22Rv1 (cell line): ENCODE results near the gene UNC79.

Experiments
- ZFX ChIP-seq: fragments of 450-650 bp; IDR thresholded peaks from 2 replicates; pipeline ENCODE4 v1.6.1; 2017; ENCODE audit warnings: antibody characterized with exemption, borderline replicate concordance
- TF ChIP-seq, protein P1 (sequence below): fragments of 450-650 bp; IDR thresholded peaks from 2 replicates; pipeline ENCODE4 v1.5.1; 2017; ENCODE audit warnings: mild to moderate bottlenecking

- TF ChIP-seq, protein P1, sequence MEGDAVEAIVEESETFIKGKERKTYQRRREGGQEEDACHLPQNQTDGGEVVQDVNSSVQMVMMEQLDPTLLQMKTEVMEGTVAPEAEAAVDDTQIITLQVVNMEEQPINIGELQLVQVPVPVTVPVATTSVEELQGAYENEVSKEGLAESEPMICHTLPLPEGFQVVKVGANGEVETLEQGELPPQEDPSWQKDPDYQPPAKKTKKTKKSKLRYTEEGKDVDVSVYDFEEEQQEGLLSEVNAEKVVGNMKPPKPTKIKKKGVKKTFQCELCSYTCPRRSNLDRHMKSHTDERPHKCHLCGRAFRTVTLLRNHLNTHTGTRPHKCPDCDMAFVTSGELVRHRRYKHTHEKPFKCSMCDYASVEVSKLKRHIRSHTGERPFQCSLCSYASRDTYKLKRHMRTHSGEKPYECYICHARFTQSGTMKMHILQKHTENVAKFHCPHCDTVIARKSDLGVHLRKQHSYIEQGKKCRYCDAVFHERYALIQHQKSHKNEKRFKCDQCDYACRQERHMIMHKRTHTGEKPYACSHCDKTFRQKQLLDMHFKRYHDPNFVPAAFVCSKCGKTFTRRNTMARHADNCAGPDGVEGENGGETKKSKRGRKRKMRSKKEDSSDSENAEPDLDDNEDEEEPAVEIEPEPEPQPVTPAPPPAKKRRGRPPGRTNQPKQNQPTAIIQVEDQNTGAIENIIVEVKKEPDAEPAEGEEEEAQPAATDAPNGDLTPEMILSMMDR: no peak
- TF ChIP-seq ZFX: no peak
These were observed 318.3 kb downstream of the UNC79 start for GRCh38 chr14:93749076-93749420.
